ENCODE measurements around the gene PPP1R14D.

Gene PPP1R14D

GRCh38 chr15:40825661-40826422, 2.7 kb downstream of the PPP1R14D start:
- Histone ChIP-seq H3K27ac (no peak overlapping the region), H3K36me3 (no peaks in the 10 kb centered on the region), H3K4me3 (ENCODE audit: low read depth in 1 of 2, low read length in 1 of 2) (no peak overlapping the region), H3K27me3 (peaks cover 8% of the 10 kb centered on the region), H3K9me3 (no peaks in the 10 kb centered on the region), H3K4me1 (ENCODE audit: control insufficient read depth in 1 of 2, insufficient read depth in 1 of 2, low read depth in 1 of 2, low read length in 1 of 2) (no peaks in the 10 kb centered on the region)
- no peak for TF ChIP-seq CTCF (IDR thresholded peaks at IDR 0.05)

- Histone ChIP-seq H3K4me1 (ENCODE audit: control insufficient read depth in 1 of 2, insufficient read depth in 1 of 2, low read depth in 1 of 2, low read length in 1 of 2) (no peaks in the 10 kb centered on the region), H3K36me3 (no peaks in the 10 kb centered on the region), H3K4me3 (ENCODE audit: low read depth in 1 of 2, low read length in 1 of 2) (no peak overlapping the region), H3K9me3 (no peaks in the 10 kb centered on the region), H3K27ac (no peak overlapping the region), H3K27me3 (peaks cover 8% of the 10 kb centered on the region)
- TF ChIP-seq CTCF (IDR thresholded peaks at IDR 0.05): no peak
Measured at GRCh38 chr15:40823572-40824343, 4.8 kb downstream of the PPP1R14D start.

GRCh38 chr15:40821195-40821594, 7.3 kb downstream of the PPP1R14D start:
- Histone ChIP-seq H3K36me3 (no peaks in the 10 kb centered on the region), H3K4me3 (ENCODE audit: low read depth in 1 of 2, low read length in 1 of 2) (no peak overlapping the region), H3K4me1 (ENCODE audit: control insufficient read depth in 1 of 2, insufficient read depth in 1 of 2, low read depth in 1 of 2, low read length in 1 of 2) (no peaks in the 10 kb centered on the region), H3K27ac (no peak overlapping the region), H3K9me3 (no peaks in the 10 kb centered on the region), H3K27me3 (no peaks in the 10 kb centered on the region)
- TF ChIP-seq CTCF (IDR thresholded peaks at IDR 0.05): no peak

GRCh38 chr15:40819048-40819447, 9.5 kb downstream of the PPP1R14D start:
- H3K9me3 ChIP-seq: no peaks in the 10 kb centered on the region
- TF ChIP-seq CTCF (IDR thresholded peaks at IDR 0.05): no peak
- no peak overlapping the region for H3K4me3 ChIP-seq (ENCODE audit: low read depth in 1 of 2, low read length in 1 of 2)
- H3K4me1 ChIP-seq (ENCODE audit: control insufficient read depth in 1 of 2, insufficient read depth in 1 of 2, low read depth in 1 of 2, low read length in 1 of 2): no peaks in the 10 kb centered on the region
- H3K27ac ChIP-seq: no peak overlapping the region
- H3K27me3 ChIP-seq: no peaks in the 10 kb centered on the region
- H3K36me3 ChIP-seq: peaks cover 18% of the 10 kb centered on the region

GRCh38 chr15:40815042-40815698, 13.3 kb downstream of the PPP1R14D start:
- H3K27ac ChIP-seq: no peak overlapping the region
- H3K4me3 ChIP-seq (ENCODE audit: low read depth in 1 of 2, low read length in 1 of 2): no peak overlapping the region
- H3K27me3 ChIP-seq: no peaks in the 10 kb centered on the region
- no peak for TF ChIP-seq CTCF (IDR thresholded peaks at IDR 0.05)
- no peaks in the 10 kb centered on the region for H3K4me1 ChIP-seq (ENCODE audit: control insufficient read depth in 1 of 2, insufficient read depth in 1 of 2, low read depth in 1 of 2, low read length in 1 of 2)
- peaks cover 50% of the 10 kb centered on the region for H3K36me3 ChIP-seq
- H3K9me3 ChIP-seq: no peaks in the 10 kb centered on the region
